G401 (cell line): ENCODE data around the gene C12orf50. TPM values are rescaled to one million over a fixed set of nuclear protein-coding genes. Genes with fewer than 3 reads are reported as not detected.

Source experiments
- total RNA-seq: library from RNA; depleted of rRNA; stranded (reverse); fragments of >200 nt; shearing (Covaris generic); gene quantifications from 2 replicates; pipeline ENCODE4 v1.2.3, GENCODE V29; 2014; rRNA removed

Gene C12orf50
- total RNA-seq, 1 experiment from 2014 or later, result not detected

Other genes with a start within 250 kb of the C12orf50 start
- 5.0 and 7.7 TPM in 2 replicates for gene CEP290, start 112.7 kb upstream of the C12orf50 start, total RNA-seq
- 15.5 and 20.1 TPM in 2 replicates for gene TMTC3, start 112.9 kb upstream of the C12orf50 start, total RNA-seq